GM12891 (cell line): ENCODE results near the gene IFT80.
"Not testable (repeated sequence)": the region's sequence is repeated elsewhere in the genome, so short reads cannot be mapped to it uniquely, and the experiment has no call there.

ENCODE experiments used
- DNase-seq: peaks from one replicate; pipeline ENCODE4 v3.0.0; 2011; ENCODE audit warnings: low spot score; ENCODE audit not compliant: insufficient read length
- FAIRE-seq: peaks from 2 replicates; lab custom pipeline; 2011; peaks lifted over from hg19 to GRCh38; lab: Jason Lieb, UNC
- PAX5 ChIP-seq: IDR thresholded peaks from 2 replicates; pipeline ENCODE4 v1.6.1; 2011; ENCODE audit warnings: low read length, moderate library complexity, mild to moderate bottlenecking; ENCODE audit not compliant: insufficient read depth, severe bottlenecking
- POLR2A ChIP-seq: IDR thresholded peaks from 2 replicates; pipeline ENCODE4 v1.6.1; 2011; ENCODE audit warnings: low read depth, low read length, control low read depth
- POLR2AphosphoS5 ChIP-seq: IDR thresholded peaks from 2 replicates; pipeline ENCODE4 v1.6.1; 2011; ENCODE audit warnings: low read depth, low read length, control low read depth
- POU2F2 ChIP-seq: IDR thresholded peaks from 2 replicates; pipeline ENCODE4 v1.6.1; 2011; ENCODE audit warnings: low read depth, mild to moderate bottlenecking, control low read depth, low read length, moderate library complexity
- SPI1 ChIP-seq: IDR thresholded peaks from 2 replicates; pipeline ENCODE4 v1.6.1; 2011; ENCODE audit warnings: low read depth, low read length, control low read depth
- TAF1 ChIP-seq: IDR thresholded peaks from 2 replicates; pipeline ENCODE4 v1.6.1; 2011; ENCODE audit warnings: low read depth, low read length, control low read depth

IFT80 gene

GRCh38 chr3:160265088-160265487, 133.9 kb downstream of the IFT80 start:
- FAIRE-seq (no peak), DNase-seq (no peak)
- no peak for TF ChIP-seq POU2F2
- no peak for TF ChIP-seq POLR2A
- no peak for TF ChIP-seq POLR2AphosphoS5
- TF ChIP-seq TAF1 = no peak
- no peak for TF ChIP-seq PAX5
- no peak for TF ChIP-seq SPI1

- TF ChIP-seq POU2F2 = no peak
- TF ChIP-seq PAX5 = no peak
- no peak for DNase-seq
- FAIRE-seq = no peak
Measured at GRCh38 chr3:160260587-160261270, 138.3 kb downstream of the IFT80 start.

GRCh38 chr3:160259589-160259988, 139.4 kb downstream of the IFT80 start:
- TF ChIP-seq TAF1 (no peak), POLR2AphosphoS5 (no peak), POLR2A (no peak), PAX5 (no peak), POU2F2 (no peak), SPI1 (no peak)
- DNase-seq (no peak), FAIRE-seq (no peak)

GRCh38 chr3:160257606-160258005, 141.4 kb downstream of the IFT80 start:
- no peak for TF ChIP-seq POU2F2
- DNase-seq (no peak), FAIRE-seq (no peak)

GRCh38 chr3:160253298-160253697, 145.7 kb downstream of the IFT80 start:
- no peak for DNase-seq
- no peak for FAIRE-seq
- no peak for TF ChIP-seq POU2F2
- TF ChIP-seq TAF1 = no peak
- TF ChIP-seq POLR2AphosphoS5 = no peak

- DNase-seq (no peak), FAIRE-seq (no peak)
- TF ChIP-seq SPI1 = no peak
- TF ChIP-seq POLR2A = no peak
- no peak for TF ChIP-seq TAF1
- TF ChIP-seq PAX5 = no peak
- TF ChIP-seq POLR2AphosphoS5 = no peak
- no peak for TF ChIP-seq POU2F2
Measured at GRCh38 chr3:160247766-160248165, 151.3 kb downstream of the IFT80 start.

- no peak for FAIRE-seq
- DNase-seq = no peak
- no peak for TF ChIP-seq PAX5
- TF ChIP-seq POLR2A = no peak
- no peak for TF ChIP-seq SPI1
Measured at GRCh38 chr3:160245261-160245800, 153.7 kb downstream of the IFT80 start.

GRCh38 chr3:160240719-160241118, 158.3 kb downstream of the IFT80 start:
- FAIRE-seq, DNase-seq: not testable (repeated sequence)

GRCh38 chr3:160232014-160232413, 167.0 kb downstream of the IFT80 start:
- FAIRE-seq (no peak), DNase-seq (no peak)
- TF ChIP-seq PAX5 (no peak), SPI1 (no peak), POU2F2 (no peak), POLR2AphosphoS5 (no peak)

GRCh38 chr3:160227419-160227818, 171.6 kb downstream of the IFT80 start:
- no peak for FAIRE-seq
- DNase-seq = no peak
- no peak for TF ChIP-seq TAF1
- no peak for TF ChIP-seq SPI1
- TF ChIP-seq PAX5 = no peak
- no peak for TF ChIP-seq POU2F2
- no peak for TF ChIP-seq POLR2AphosphoS5
- no peak for TF ChIP-seq POLR2A

GRCh38 chr3:160226026-160226907, 172.8 kb downstream of the IFT80 start:
- peak; percentile 60 for FAIRE-seq
- TF ChIP-seq SPI1 (no peak), PAX5 (no peak), POLR2AphosphoS5 (no peak), TAF1 (no peak), POU2F2 (no peak), POLR2A (no peak)
- peak; percentile 21 for DNase-seq
